NCI-H748 (cell line): ENCODE results near the gene ITSN1.

Experiments
- DNase-seq: peaks from one replicate; lab custom pipeline; 2025; ENCODE audit not compliant: unreplicated experiment; lab: John Stamatoyannopoulos, UW

The ITSN1 gene

DNA sequence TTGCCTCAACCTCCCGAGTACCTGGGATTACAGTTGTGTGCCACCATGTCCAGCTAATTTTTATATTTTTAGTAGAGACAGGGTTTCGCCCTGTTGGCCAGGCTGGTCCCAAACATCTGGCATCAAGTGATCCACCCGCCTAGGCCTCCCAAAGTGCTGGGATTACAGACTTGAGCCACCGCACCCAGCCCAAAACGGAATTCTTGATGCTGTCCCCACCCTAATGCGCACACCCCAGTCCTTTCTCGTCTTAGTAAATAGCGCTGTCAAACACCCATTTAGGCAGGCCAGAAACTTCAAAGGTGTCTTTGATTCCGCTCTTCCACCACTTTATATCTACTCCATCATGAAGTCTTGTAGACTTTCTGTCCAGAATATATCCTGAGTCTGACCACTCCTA, 35.1 kb downstream of the ITSN1 start:
- no peak for DNase-seq

DNA sequence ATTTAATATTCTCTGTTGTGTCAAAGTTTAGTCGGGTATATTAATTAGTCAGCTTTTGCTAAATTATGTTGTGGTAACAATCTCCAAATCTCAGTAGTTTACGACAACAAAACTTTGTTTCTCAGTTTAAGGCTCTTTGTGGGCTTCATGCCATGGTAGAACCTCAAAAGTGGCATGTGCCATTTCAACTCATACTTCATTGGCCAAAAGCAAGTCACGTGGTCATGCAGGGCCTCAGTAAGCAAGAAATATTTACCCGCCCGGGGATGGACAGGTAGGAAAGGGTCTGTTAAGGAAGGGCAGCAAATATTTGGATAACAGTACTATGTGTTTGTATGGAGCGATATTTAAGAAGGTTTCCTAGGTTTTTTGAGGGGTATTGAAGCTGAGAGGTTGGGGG, 38.6 kb downstream of the ITSN1 start:
- DNase-seq, result no peak

DNA sequence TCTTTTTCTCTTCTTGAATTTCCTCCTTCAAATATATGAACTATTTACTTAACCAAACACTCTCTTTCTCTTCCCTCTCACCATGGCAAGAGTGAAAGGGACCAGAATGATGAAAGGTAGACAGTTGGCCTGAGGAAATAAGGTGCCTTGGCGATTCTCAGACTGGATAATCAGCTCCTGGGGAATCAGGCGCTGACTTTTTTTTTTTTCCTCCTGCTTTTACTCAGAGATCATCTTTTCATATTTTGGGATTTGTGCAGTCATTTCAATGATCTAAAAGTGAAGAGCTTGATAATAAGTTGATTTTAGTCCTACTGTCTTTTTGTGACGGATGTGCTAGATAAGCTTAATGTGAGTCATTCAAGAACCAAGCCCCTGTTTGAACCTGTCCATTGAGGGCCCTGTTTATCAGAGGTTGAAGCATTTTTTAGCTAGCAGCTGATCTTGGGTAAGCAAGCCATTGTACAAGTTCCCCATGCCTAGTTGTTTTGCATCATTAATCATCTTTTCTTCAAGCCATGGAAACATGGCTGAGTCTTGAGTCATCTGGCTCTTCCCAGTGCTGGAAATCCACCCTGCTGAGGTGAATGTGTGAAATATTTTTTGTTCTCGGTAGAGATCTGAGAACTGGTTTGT, 40.8 kb downstream of the ITSN1 start:
- DNase-seq, result no peak

DNA sequence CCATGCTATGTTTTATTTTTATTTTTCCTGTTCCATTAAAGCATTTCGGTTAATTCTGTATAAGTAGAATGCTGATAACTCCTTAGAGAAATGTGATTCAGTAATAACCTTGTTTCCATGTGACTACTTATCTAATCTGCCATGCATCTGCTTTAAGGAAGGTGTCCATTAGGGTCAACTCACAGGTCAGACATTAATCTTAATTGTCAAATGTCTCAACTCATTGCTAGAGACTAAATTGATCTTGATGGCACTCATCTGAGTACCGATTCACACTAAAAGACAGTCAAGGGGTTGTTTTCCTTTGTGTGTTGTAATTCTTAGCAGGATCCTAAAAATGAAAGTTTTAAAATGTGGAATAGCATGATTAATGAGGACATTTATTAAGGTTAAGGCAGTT, 41.8 kb downstream of the ITSN1 start:
- DNase-seq, result no peak

- DNase-seq, result no peak
Observed at GRCh38 chr21:33684923-33685560, 42.7 kb downstream of the ITSN1 start.

DNA sequence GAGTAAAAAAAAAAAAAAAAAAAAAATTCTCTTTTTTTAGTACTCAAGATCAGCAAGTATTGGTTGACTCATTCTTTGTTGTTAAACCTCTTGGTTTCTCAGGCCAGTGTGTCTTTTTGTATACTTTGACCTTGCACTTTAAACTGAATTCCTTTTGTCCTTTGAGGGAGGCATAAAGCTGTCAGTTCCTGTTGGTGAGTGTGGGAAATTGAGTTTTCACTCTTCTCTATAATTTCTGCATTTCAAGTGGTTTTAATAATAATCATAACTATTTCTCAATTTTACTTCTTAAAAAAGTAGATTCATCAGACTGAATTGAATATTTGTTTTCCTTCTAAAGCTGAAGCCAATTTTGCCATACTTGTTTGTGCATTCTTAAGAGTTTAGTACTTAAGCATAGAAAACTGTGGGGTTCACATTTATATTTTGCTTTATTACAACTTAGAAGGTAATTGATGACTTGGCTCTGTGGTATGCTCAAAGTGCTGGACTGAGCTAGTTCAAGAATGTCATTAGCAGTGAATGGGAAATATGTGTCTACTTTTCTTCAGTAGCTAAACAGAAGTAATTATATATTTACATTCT, 43.4 kb downstream of the ITSN1 start:
- DNase-seq, result no peak

- no peak for DNase-seq
Observed at GRCh38 chr21:33686386-33686785, 44.1 kb downstream of the ITSN1 start.

GRCh38 chr21:33687634-33688033, 45.3 kb downstream of the ITSN1 start:
- no peak for DNase-seq

GRCh38 chr21:33688353-33688752, 46.1 kb downstream of the ITSN1 start:
- no peak for DNase-seq

DNA sequence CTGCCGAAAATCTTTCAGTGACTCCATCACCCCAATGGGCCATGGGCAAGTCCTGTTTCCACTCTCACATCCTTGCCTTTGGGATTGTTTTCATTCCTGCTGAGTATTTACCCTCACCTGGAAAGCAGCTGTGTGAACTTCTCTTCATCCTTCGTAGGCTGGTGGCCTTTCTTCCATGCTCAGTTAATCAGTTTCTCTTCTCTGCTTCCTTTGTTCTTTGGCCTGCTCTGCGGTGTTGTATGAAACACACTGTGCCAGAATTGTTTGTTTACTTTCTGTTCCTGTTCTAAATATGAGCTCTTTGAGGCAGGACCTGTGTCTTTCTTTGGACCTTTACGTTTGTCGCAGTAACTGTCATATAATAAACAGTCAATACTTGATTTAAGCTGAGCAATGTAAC, 48.6 kb downstream of the ITSN1 start:
- no peak for DNase-seq

DNA sequence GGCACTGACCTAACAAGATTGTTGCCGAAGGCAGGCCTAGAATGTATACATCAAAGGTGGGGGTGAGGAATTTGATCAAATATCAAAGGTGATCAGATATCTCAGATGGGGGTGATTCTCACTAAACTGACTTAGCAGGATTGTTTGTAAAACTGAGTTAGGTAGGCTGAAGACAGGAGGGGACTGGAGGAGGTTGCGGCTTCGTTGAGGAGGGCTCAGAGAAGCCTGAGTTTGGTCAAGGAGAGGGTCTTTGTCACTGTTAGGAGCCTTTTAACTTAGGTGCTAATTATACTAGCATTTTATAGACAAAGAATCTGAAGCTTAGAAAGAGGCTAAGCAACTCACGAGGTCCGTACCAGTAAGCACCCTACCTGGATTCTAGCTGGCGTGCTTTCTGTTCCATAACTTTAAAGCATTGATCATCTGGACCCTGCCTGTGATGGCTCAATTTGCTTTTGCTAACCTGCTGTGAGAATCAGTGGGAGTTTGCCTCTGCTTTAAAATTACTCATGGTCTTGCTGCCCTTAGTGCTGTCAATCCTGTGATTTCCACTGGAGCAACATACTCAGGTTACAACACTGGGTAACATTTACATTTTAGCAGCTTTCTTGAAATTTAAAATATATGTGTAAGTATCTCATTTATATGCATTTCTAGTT, 49.8 kb downstream of the ITSN1 start:
- DNase-seq, result no peak

DNA sequence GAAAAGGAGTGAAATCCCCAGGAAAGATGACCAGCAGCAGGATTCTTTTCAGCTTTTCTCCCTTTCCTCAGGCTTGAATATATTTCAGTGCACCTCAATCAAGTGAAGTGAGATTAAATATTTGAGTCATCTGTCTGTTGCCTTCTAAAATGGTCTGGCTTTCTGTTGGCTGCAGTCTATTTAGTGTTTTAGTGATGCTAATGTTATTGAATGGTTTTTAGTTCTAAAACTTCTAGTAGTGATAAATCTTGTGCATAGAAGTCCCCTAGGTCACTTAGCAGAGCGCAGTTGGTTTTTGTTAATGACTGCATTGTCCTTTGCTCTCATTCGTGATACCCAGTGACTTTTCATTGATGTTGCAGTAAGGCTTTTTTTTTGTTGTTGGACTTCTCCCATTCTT, 53.5 kb downstream of the ITSN1 start:
- DNase-seq, result no peak

DNA sequence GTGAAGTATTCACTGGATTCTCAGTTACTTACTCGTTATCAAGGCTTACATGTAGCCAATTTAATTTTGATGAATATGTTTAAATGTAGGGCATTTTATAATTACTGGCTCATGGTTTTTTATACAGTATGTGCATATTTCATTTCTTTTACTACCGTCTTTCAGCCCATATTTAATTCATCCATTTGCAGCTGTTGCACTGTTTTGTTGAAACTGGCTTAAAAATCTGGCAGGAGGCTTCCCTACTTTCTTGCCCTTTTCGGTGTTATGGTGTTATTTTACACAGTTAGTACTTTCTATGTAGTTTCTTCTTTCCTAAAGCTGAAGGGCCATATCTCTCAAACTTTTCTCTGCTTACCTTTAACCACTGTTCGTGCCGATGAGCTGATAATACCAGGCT, 54.2 kb downstream of the ITSN1 start:
- no peak for DNase-seq

DNA sequence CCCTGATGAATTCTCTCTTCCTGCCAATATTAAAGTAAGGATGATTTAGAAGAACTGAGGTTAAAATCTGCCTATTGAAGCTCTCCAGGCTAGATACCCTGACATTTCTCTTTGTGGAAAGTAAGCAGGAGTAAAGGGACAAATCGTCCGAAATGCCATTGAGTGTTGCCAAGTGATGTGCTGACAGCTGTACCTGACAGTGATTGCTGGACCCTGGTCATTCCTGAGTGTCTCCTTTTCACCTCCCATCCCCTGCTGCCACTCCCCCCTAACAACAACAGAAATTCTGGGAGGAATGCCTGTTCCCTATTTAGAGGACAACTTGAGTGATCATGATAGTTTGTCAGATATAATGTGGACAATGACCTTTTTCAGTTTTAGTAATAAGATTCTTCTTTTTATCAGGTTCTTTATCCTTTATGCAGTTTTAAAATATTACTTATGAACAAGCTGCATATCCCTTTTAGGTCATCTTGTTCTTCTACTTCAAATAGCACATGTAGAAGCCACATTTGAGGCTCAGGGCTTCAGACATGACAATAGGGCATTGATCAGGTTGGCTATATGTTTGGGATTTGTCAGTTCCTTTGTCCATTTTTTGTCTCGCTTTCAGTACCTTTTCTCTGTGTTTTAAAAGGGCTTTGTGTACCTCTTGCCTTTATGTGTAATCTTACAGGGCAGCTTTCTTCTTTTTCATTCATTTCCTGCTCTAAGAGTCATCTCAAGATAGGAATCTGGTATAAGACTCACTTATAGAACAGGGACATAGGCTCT, 56.0 kb downstream of the ITSN1 start:
- no peak for DNase-seq

DNA sequence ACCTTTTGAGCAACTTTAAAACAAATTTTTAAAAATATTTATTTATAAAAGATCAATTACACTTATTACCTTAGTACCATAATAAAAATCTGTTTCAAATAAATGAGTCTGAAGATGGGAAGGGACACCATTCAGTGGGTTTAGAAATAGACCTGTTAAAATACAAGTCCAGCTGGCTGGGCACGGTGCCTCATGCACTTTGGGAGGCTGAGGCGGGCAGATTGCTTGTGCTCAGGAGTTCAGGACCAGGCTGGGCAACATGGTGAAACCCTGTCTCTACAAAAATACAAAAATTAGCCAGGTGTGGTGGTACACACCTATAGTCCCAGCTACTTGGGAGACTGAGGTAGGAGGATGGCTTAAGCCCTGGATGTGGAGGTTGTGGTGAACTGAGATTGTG, 57.0 kb downstream of the ITSN1 start:
- DNase-seq, result no peak

- DNase-seq, result no peak
Observed at GRCh38 chr21:33700491-33700890, 58.2 kb downstream of the ITSN1 start.

DNA sequence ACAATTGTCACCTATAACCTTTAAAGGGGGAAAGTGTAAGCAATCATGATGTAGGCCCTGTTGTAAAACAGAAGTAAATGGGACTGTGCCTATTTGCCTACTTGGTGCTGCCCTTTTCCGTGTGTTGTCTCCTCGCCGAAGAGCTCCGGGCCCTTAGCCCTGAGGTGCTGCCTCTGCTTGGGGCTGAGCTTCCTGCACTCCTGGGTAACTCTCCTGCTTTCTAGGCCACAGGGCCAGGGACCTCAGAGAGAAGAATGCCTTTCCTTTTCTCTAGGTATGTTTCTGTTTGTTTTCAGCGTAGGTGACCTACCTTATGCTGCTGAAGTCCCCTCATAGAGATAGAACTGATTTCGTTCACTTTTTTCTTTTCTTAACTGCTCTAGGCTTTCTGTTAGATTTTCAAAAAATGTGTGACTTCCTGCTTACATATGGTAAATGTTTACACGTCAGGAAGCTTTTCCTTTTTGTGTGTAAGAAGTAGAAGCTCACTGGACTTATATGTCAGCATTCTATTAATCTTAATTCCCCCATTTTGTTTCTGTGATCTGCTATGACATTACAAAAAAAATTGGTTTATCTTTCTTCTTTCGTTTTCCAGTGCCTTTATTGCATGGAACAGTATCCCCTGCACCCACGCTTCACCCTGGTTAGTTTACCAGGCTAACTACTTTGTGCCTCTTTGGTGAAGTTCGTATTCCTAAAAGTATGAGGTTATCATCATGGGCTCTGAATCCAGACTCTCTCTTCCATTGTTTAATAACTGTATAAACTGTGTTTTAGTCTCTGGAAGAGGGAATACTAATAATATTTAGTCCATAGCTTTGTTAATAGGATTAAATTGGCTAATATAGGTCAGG, 61.7 kb downstream of the ITSN1 start:
- DNase-seq, result no peak

DNA sequence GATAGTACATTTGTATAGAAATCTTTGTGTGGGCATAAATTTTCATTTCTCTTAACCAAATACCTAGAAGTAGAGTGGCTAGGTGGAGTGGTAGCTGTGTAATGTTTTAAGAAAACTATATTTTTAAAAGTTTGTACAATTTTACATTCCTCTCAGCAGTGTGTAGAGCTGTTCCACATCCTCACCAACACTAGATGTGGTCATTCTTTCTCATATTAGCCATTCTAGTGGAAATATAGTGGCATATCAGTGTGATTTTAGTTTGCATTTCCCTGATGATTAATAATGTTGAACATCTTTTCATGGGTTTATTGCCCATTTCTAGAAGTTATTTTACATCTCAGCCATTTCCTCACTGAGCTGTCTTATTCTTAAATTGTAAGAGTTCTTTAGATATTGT, 65.5 kb downstream of the ITSN1 start:
- DNase-seq, result no peak

DNA sequence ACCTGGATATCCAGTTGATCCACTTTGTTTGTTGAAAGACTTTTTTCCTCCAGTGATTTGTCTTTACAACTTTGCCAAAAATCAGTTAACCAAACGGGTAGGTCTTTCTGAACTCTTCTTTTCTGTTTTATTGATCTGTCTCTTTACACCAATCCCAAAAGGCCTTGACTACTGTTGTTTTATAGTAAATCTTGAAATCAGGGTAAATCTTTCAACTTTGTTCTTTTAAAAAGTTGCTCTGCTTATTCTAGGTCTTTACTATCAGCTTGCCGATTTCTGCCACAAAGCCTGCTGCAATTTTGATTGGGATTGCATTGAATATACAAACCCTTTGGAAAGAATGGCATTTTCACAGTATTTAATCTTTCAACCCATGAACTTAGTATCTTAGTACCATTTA, 66.6 kb downstream of the ITSN1 start:
- DNase-seq, result no peak

DNA sequence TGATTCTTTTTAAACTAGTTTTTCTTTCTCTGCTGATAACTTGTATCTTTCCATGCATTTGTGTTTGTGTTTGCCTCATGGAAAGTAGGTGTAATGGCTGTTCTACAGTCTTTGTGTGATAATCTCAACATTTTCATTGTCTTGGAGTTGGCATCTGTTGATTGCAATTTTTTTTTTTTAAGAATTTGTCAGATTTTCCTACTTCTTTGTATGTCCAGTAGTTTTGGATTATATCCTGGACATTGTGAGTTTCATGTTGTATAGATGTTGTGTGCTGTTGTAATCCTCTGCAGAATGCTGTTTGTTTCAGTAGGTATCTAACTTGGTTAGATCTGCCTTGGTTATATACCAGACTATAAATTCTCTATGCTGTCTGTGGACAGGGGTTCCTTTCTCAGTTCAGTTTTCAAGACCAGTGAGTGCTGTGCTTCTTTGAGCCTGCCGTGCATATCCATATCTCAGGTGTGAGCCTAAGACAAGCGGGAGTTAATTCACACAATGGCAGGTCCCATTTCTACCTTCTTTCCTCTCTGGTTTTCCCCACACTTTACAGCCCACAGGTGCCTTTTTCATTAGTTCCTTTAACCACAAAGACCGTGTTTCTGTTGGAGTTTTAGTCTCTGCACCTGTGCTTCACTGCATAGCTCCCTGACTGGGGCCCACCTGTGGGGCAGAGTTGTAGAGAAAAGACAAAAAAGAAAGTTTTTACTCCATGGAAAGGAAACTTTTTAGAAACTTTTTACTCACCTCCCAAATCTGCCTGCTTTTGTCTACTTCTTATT, 69.9 kb downstream of the ITSN1 start:
- no peak for DNase-seq
